ENCODE measurements around the gene COL5A1.

GRCh38 chr9:134757216-134757975 lies 115.8 kb downstream of the COL5A1 start:
- no peak for TF ChIP-seq CTCF (IDR thresholded peaks at IDR 0.05)
- TF ChIP-seq POLR2A (IDR thresholded peaks at IDR 0.05) = no peak

All from heart left ventricle (tissue), 13 donors.